GM23338 (cell line): ENCODE measurements around the gene SGO2. TPM values are rescaled to one million over a fixed set of nuclear protein-coding genes. Genes with fewer than 3 reads are reported as not detected.

Experiments
- ATAC-seq: fragments of 200-7000 bp; cut with Tn5 transposase; 3 replicates; pipeline ENCODE4 v1.9.1; 2020
- DNase-seq: peaks from one replicate; pipeline ENCODE4 v3.0.0-alpha.2; 2015; ENCODE audit warnings: low spot score
- H2AFZ ChIP-seq: fragments of 200-600 bp; sonication (generic); 2 replicates; pipeline ENCODE4 v1.8.0; 2016; ENCODE audit warnings: antibody characterized with exemption, mild to moderate bottlenecking, moderate library complexity
- H3F3A ChIP-seq: fragments of 200-600 bp; sonication (generic); replicated peaks from 2 replicates; pipeline ENCODE4 v1.8.0; 2017; ENCODE audit warnings: antibody characterized with exemption, mixed run types, low read depth
- H3K27ac ChIP-seq: fragments of 200-600 bp; sonication (generic); 2 replicates; pipeline ENCODE4 v1.6.1; 2016; ENCODE audit warnings: low read depth
- H3K27me3 ChIP-seq: fragments of 200-600 bp; sonication (generic); 2 replicates; pipeline ENCODE4 v1.8.0; 2016; ENCODE audit warnings: mild to moderate bottlenecking, mixed run types, moderate library complexity; ENCODE audit not compliant: insufficient read depth
- H3K36me3 ChIP-seq: fragments of 200-600 bp; sonication (generic); 2 replicates; pipeline ENCODE4 v1.8.0; 2016; ENCODE audit warnings: mild to moderate bottlenecking; ENCODE audit not compliant: insufficient read depth
- H3K4me1 ChIP-seq: fragments of 200-600 bp; sonication (generic); 2 replicates; pipeline ENCODE4 v1.8.0; 2016; ENCODE audit warnings: mild to moderate bottlenecking, moderate library complexity; ENCODE audit not compliant: insufficient read depth
- H3K4me2 ChIP-seq: fragments of 200-600 bp; sonication (generic); 2 replicates; pipeline ENCODE4 v1.7.1; 2017; ENCODE audit warnings: mixed run types
- H3K4me3 ChIP-seq: fragments of 200-600 bp; sonication (generic); 2 replicates; pipeline ENCODE4 v1.6.1; 2016; ENCODE audit warnings: mixed run types
- H3K79me2 ChIP-seq: fragments of 200-600 bp; sonication (generic); replicated peaks from 2 replicates; pipeline ENCODE4 v1.8.0; 2017; ENCODE audit warnings: mild to moderate bottlenecking; ENCODE audit not compliant: insufficient read depth
- H3K9me2 ChIP-seq: fragments of 200-600 bp; sonication (generic); 2 replicates; pipeline ENCODE4 v1.8.0; 2017; ENCODE audit not compliant: insufficient read depth
- H4K20me1 ChIP-seq: fragments of 200-600 bp; sonication (generic); replicated peaks from 2 replicates; pipeline ENCODE4 v1.8.0; 2017; ENCODE audit warnings: mild to moderate bottlenecking; ENCODE audit not compliant: insufficient read depth
- H3K27ac Mint-ChIP-seq: 2 replicates; pipeline ENCODE4 v1.8.0; 2020; ENCODE audit warnings: inconsistent platforms, mild to moderate bottlenecking, moderate library complexity, mixed read lengths
- H3K27me3 Mint-ChIP-seq: 3 replicates; pipeline ENCODE4 v1.8.0; 2022; ENCODE audit warnings: low read depth, mild to moderate bottlenecking, moderate library complexity, mixed read lengths, inconsistent platforms; ENCODE audit not compliant: insufficient read depth, poor library complexity
- H3K36me3 Mint-ChIP-seq: 3 replicates; pipeline ENCODE4 v1.8.0; 2021; ENCODE audit warnings: low read depth, mild to moderate bottlenecking, inconsistent platforms, moderate library complexity, mixed read lengths
- H3K4me1 Mint-ChIP-seq: 3 replicates; pipeline ENCODE4 v1.8.0; 2020; ENCODE audit warnings: mild to moderate bottlenecking, inconsistent platforms, mixed read lengths
- H3K4me3 Mint-ChIP-seq: 3 replicates; pipeline ENCODE4 v1.8.0; 2021; ENCODE audit warnings: moderate library complexity, mild to moderate bottlenecking, inconsistent platforms, mixed read lengths
- H3K9me3 Mint-ChIP-seq: 3 replicates; pipeline ENCODE4 v1.8.0; 2020; ENCODE audit warnings: moderate library complexity, mild to moderate bottlenecking, inconsistent platforms, mixed read lengths
- EZH2 ChIP-seq: fragments of 200-600 bp; sonication (generic); IDR thresholded peaks from one replicate; pipeline ENCODE4 v1.8.0; 2017; ENCODE audit warnings: antibody characterized with exemption, mild to moderate bottlenecking, low read depth; ENCODE audit not compliant: unreplicated experiment
- EZH2phosphoT487 ChIP-seq: fragments of 200-600 bp; sonication (generic); IDR thresholded peaks from one replicate; pipeline ENCODE4 v1.8.1; 2018; ENCODE audit warnings: antibody characterized with exemption; ENCODE audit not compliant: unreplicated experiment
- NANOG ChIP-seq: IDR thresholded peaks from 2 replicates; pipeline ENCODE4 v1.6.1; 2016; ENCODE audit warnings: antibody characterized with exemption, borderline replicate concordance
- POLR2AphosphoS5 ChIP-seq: IDR thresholded peaks from 2 replicates; pipeline ENCODE4 v1.6.1; 2016; ENCODE audit warnings: antibody characterized with exemption, low read depth
- STAT1 ChIP-seq: IDR thresholded peaks from one replicate; pipeline ENCODE4 v1.6.1; 2016; ENCODE audit warnings: antibody characterized with exemption; ENCODE audit not compliant: unreplicated experiment
- ZNF114 ChIP-seq: fragments of 250-450 bp; sonication (Bioruptor Pico); IDR thresholded peaks from 2 replicates; pipeline ENCODE4 v1.5.0; 2020; ENCODE audit warnings: mild to moderate bottlenecking, moderate library complexity
- ZNF331 ChIP-seq: fragments of 250-450 bp; sonication (Bioruptor Pico); IDR thresholded peaks from 2 replicates; pipeline ENCODE4 v1.5.0; 2020; ENCODE audit warnings: low read depth, mild to moderate bottlenecking, moderate library complexity
- polyA plus RNA-seq: library from polyadenylated mRNA; unstranded; fragments of >200 nt; fragmentation: Nextera tagmentation; extraction: Ambion mirVana; gene quantifications from 2 replicates; pipeline ENCODE4 v1.2.1, GENCODE V29; 2016
- total RNA-seq: library from RNA; depleted of rRNA; stranded (reverse); fragments of >200 nt; shearing (Covaris generic); gene quantifications from 2 replicates; pipeline ENCODE4 v1.2.3, GENCODE V29; 2014
- TF ChIP-seq, protein P1 (sequence below): fragments of 250-450 bp; sonication (Bioruptor Pico); IDR thresholded peaks from 2 replicates; pipeline ENCODE4 v1.5.0; 2020; ENCODE audit warnings: mild to moderate bottlenecking, moderate library complexity
- TF ChIP-seq, protein P2 (sequence below): IDR thresholded peaks from 2 replicates; pipeline ENCODE4 v1.6.1; 2016; ENCODE audit warnings: antibody characterized with exemption

SGO2 gene
- total and polyA plus RNA-seq, 2 experiments from 2014 or later, result 32.6 to 47.7 TPM

DNA sequence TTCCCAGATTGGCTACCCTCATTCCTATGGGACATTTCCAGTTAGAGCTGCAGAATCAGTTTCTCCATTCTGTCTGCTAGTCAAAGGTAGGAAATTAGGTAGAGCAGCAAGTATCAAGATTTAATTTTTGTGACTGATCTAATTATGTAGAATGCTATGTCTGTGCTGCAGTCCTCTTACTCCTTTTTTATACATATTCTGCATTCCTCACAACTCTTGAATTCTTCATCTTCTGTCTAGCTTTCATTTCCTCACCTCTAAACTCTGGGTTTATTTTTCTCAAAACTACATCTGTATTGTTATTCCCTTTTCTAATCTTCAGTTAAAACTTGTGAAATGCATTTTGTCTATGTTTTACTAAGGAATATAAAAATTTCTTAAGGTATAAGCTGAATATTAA, 8.6 kb downstream of the SGO2 start (continued):
- TF ChIP-seq, protein P1, sequence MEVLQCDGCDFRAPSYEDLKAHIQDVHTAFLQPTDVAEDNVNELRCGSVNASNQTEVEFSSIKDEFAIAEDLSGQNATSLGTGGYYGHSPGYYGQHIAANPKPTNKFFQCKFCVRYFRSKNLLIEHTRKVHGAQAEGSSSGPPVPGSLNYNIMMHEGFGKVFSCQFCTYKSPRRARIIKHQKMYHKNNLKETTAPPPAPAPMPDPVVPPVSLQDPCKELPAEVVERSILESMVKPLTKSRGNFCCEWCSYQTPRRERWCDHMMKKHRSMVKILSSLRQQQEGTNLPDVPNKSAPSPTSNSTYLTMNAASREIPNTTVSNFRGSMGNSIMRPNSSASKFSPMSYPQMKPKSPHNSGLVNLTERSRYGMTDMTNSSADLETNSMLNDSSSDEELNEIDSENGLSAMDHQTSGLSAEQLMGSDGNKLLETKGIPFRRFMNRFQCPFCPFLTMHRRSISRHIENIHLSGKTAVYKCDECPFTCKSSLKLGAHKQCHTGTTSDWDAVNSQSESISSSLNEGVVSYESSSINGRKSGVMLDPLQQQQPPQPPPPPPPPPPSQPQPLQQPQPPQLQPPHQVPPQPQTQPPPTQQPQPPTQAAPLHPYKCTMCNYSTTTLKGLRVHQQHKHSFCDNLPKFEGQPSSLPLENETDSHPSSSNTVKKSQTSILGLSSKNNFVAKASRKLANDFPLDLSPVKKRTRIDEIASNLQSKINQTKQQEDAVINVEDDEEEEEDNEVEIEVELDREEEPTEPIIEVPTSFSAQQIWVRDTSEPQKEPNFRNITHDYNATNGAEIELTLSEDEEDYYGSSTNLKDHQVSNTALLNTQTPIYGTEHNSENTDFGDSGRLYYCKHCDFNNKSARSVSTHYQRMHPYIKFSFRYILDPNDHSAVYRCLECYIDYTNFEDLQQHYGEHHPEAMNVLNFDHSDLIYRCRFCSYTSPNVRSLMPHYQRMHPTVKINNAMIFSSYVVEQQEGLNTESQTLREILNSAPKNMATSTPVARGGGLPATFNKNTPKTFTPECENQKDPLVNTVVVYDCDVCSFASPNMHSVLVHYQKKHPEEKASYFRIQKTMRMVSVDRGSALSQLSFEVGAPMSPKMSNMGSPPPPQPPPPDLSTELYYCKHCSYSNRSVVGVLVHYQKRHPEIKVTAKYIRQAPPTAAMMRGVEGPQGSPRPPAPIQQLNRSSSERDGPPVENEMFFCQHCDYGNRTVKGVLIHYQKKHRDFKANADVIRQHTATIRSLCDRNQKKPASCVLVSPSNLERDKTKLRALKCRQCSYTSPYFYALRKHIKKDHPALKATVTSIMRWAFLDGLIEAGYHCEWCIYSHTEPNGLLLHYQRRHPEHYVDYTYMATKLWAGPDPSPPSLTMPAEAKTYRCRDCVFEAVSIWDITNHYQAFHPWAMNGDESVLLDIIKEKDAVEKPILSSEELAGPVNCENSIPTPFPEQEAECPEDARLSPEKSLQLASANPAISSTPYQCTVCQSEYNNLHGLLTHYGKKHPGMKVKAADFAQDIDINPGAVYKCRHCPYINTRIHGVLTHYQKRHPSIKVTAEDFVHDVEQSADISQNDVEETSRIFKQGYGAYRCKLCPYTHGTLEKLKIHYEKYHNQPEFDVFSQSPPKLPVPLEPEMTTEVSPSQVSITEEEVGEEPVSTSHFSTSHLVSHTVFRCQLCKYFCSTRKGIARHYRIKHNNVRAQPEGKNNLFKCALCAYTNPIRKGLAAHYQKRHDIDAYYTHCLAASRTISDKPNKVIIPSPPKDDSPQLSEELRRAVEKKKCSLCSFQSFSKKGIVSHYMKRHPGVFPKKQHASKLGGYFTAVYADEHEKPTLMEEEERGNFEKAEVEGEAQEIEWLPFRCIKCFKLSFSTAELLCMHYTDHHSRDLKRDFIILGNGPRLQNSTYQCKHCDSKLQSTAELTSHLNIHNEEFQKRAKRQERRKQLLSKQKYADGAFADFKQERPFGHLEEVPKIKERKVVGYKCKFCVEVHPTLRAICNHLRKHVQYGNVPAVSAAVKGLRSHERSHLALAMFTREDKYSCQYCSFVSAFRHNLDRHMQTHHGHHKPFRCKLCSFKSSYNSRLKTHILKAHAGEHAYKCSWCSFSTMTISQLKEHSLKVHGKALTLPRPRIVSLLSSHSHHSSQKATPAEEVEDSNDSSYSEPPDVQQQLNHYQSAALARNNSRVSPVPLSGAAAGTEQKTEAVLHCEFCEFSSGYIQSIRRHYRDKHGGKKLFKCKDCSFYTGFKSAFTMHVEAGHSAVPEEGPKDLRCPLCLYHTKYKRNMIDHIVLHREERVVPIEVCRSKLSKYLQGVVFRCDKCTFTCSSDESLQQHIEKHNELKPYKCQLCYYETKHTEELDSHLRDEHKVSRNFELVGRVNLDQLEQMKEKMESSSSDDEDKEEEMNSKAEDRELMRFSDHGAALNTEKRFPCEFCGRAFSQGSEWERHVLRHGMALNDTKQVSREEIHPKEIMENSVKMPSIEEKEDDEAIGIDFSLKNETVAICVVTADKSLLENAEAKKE (CRISPR knock-in tag), result no peak
- TF ChIP-seq EZH2phosphoT487, result no peak
- TF ChIP-seq POLR2AphosphoS5, result no peak

DNA sequence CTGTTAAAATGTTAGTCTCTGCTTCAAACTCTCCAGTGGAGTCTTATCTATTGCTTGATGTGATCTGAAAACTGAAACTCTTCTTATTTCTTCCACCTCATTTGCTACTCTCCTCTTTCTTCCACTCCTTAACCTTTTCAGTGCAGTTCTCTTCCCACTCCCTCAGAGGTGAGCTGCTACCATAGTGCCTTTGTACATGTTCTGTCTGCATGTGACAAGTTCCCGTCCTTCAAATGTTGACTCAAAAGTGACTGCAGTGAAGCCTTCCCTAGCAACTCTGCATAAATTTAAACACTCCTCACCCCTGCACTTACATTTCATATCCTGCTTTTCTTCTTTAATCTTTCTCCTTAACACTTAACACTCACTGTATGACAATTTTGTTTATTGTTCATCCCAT, 12.1 kb downstream of the SGO2 start:
- no peak overlapping the region for H3K4me3 Mint-ChIP-seq
- Histone ChIP-seq H3K36me3 (peaks cover 21% of the 10 kb centered on the region), H2AFZ (no peak overlapping the region), H3K27me3 (no peaks in the 10 kb centered on the region), H3K27ac (no peak overlapping the region), H3K4me3 (no peak overlapping the region), H3F3A (no peaks in the 10 kb centered on the region), H3K4me1 (no peaks in the 10 kb centered on the region), H3K79me2 (no peaks in the 10 kb centered on the region), H4K20me1 (0 out of 2 replicates have a peak, but pooled peaks cover 2% of the 10 kb centered on the region), H3K4me2 (no peak overlapping the region), H3K9me2 (no peaks in the 10 kb centered on the region)
- H3K27ac Mint-ChIP-seq, result no peak overlapping the region
- H3K4me1 Mint-ChIP-seq, result no peaks in the 10 kb centered on the region; the same call in 2 of the 3 replicates
- no peaks in the 10 kb centered on the region for H3K27me3 Mint-ChIP-seq
- DNase-seq (no peak), ATAC-seq (no peak)
- peaks cover 35% of the 10 kb centered on the region for H3K36me3 Mint-ChIP-seq
- no peaks in the 10 kb centered on the region for H3K9me3 Mint-ChIP-seq
- TF ChIP-seq EZH2, result no peak
- TF ChIP-seq NANOG, result no peak
- no peak for TF ChIP-seq ZNF331 (CRISPR knock-in tag)
- TF ChIP-seq, protein P2, sequence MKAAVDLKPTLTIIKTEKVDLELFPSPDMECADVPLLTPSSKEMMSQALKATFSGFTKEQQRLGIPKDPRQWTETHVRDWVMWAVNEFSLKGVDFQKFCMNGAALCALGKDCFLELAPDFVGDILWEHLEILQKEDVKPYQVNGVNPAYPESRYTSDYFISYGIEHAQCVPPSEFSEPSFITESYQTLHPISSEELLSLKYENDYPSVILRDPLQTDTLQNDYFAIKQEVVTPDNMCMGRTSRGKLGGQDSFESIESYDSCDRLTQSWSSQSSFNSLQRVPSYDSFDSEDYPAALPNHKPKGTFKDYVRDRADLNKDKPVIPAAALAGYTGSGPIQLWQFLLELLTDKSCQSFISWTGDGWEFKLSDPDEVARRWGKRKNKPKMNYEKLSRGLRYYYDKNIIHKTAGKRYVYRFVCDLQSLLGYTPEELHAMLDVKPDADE, result no peak
- TF ChIP-seq, protein P1 (CRISPR knock-in tag), result no peak
- TF ChIP-seq ZNF114 (CRISPR knock-in tag), result no peak
- TF ChIP-seq EZH2phosphoT487, result no peak
- TF ChIP-seq STAT1, result no peak
